ENCODE measurements around the gene ZNF598.

DNA sequence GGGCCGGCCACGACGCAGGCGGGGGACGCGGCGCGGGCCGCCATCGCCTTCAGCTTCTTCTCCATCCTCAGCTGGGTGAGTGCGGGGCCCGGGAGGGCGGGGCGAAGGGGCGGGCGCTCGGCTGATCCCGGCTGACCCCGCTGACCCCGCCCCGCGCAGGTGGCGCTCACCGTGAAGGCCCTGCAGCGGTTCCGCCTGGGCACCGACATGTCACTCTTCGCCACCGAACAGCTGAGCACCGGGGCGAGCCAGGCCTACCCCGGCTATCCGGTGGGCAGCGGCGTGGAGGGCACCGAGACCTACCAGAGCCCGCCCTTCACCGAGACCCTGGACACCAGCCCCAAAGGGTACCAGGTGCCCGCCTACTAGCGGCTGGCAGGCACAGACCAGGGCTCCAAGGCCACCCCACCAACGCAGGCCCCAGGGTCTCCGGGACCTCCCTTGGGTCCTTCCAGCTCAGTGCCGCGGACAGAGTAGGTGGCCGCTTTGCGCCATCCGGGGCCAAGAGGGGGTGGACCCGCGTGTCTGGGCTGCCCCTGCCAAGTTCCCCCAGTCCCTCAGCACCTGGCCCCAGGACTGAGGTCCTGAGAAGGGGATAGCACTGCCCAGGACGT, 16.8 kb downstream of the ZNF598 start:
- TF ChIP-seq POLR2AphosphoS5 (IDR thresholded peaks at IDR 0.05) (no peak), POLR2A (IDR thresholded peaks at IDR 0.05) (no peak), EP300 (IDR thresholded peaks at IDR 0.05) (no peak)
- TF ChIP-seq, protein P1, sequence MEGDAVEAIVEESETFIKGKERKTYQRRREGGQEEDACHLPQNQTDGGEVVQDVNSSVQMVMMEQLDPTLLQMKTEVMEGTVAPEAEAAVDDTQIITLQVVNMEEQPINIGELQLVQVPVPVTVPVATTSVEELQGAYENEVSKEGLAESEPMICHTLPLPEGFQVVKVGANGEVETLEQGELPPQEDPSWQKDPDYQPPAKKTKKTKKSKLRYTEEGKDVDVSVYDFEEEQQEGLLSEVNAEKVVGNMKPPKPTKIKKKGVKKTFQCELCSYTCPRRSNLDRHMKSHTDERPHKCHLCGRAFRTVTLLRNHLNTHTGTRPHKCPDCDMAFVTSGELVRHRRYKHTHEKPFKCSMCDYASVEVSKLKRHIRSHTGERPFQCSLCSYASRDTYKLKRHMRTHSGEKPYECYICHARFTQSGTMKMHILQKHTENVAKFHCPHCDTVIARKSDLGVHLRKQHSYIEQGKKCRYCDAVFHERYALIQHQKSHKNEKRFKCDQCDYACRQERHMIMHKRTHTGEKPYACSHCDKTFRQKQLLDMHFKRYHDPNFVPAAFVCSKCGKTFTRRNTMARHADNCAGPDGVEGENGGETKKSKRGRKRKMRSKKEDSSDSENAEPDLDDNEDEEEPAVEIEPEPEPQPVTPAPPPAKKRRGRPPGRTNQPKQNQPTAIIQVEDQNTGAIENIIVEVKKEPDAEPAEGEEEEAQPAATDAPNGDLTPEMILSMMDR (IDR thresholded peaks at IDR 0.05): no peak
